GM13976 (cell line): ENCODE measurements around the gene AHRR.

ENCODE experiments used
- DNase-seq: peaks from one replicate; pipeline ENCODE4 v3.0.0; 2012; ENCODE audit warnings: low spot score
- CTCF ChIP-seq: IDR thresholded peaks from 2 replicates; pipeline ENCODE4 v1.5.1; 2012; ENCODE audit warnings: borderline replicate concordance, mild to moderate bottlenecking; ENCODE audit not compliant: insufficient read depth; ENCODE audit errors: extremely low read depth, missing control alignments, control extremely low read depth
- in situ Hi-C: fragments of 300-500 bp; cut with MboI; formaldehyde crosslinking; loops from one replicate; pipeline ENCODE4 v1.12.0; 2022; ENCODE audit warnings: low sequenced_read_pairs, mixed read lengths, inconsistent platforms; ENCODE audit not compliant: unreplicated experiment

The AHRR gene

GRCh38 chr5:443239-444151 lies 122.0 kb downstream of the AHRR start:
- DNase-seq: peak; percentile 62
- in situ Hi-C loops: no loop called here
- TF ChIP-seq CTCF: no peak

GRCh38 chr5:444226-444625 lies 122.7 kb downstream of the AHRR start:
- no peak for TF ChIP-seq CTCF
- DNase-seq: no peak
- in situ Hi-C loops: no loop called here

- no peak for TF ChIP-seq CTCF
- in situ Hi-C loops: no loop called here
- DNase-seq: no peak
These were observed 124.1 kb downstream of the AHRR start for GRCh38 chr5:445591-445990.

- in situ Hi-C loops: no loop called here
- TF ChIP-seq CTCF: no peak
- no peak for DNase-seq
These were observed 124.8 kb downstream of the AHRR start for GRCh38 chr5:446066-446882.

GRCh38 chr5:446883-447263 lies 125.4 kb downstream of the AHRR start:
- DNase-seq: peak; percentile 78
- peak; percentile 18 for TF ChIP-seq CTCF
- in situ Hi-C loops: no loop called here

- TF ChIP-seq CTCF: no peak
- DNase-seq: no peak
- in situ Hi-C loops: no loop called here
These were observed 126.0 kb downstream of the AHRR start for GRCh38 chr5:447501-447900.
